DLD1 (cell line): ENCODE results near the gene MAN2B2.

Source experiments
- in situ Hi-C: cut with HindIII; loops from 2 replicates; pipeline ENCODE4 v1.10.0; 2017; ENCODE audit warnings: low sequenced_read_pairs

The MAN2B2 gene

GRCh38 chr4:6574747-6575502, at the start of gene MAN2B2:
Gene MAN2B2 (plus strand): TSS chr4:6575189. CDS start chr4:6575211, 22 bp downstream.
- in situ Hi-C loops, result no loop called here

GRCh38 chr4:6525474-6525873, 49.5 kb upstream of the MAN2B2 start:
- in situ Hi-C loops, result no loop called here

GRCh38 chr4:6526156-6526555, 48.8 kb upstream of the MAN2B2 start:
- in situ Hi-C loops, result no loop called here

- in situ Hi-C loops, result no loop called here
Measured at GRCh38 chr4:6526671-6527091, 48.3 kb upstream of the MAN2B2 start.

- in situ Hi-C loops, result no loop called here
Measured at GRCh38 chr4:6527259-6527658, 47.7 kb upstream of the MAN2B2 start.

- in situ Hi-C loops, result no loop called here
Measured at GRCh38 chr4:6527683-6528595, 47.0 kb upstream of the MAN2B2 start.

GRCh38 chr4:6529021-6529420, 46.0 kb upstream of the MAN2B2 start:
- in situ Hi-C loops, result no loop called here

- in situ Hi-C loops, result no loop called here
Measured at GRCh38 chr4:6530301-6530700, 44.7 kb upstream of the MAN2B2 start.

GRCh38 chr4:6530964-6531363, 44.0 kb upstream of the MAN2B2 start:
- in situ Hi-C loops, result no loop called here

- in situ Hi-C loops, result no loop called here
Measured at GRCh38 chr4:6532102-6532501, 42.9 kb upstream of the MAN2B2 start.

- in situ Hi-C loops, result no loop called here
Measured at GRCh38 chr4:6532658-6533057, 42.3 kb upstream of the MAN2B2 start.

- in situ Hi-C loops, result no loop called here
Measured at GRCh38 chr4:6534050-6534449, 40.9 kb upstream of the MAN2B2 start.

- in situ Hi-C loops, result no loop called here
Measured at GRCh38 chr4:6534618-6535328, 40.2 kb upstream of the MAN2B2 start.

- in situ Hi-C loops, result no loop called here
Measured at GRCh38 chr4:6535329-6535692, 39.7 kb upstream of the MAN2B2 start.

- in situ Hi-C loops, result no loop called here
Measured at GRCh38 chr4:6535706-6536105, 39.3 kb upstream of the MAN2B2 start.

GRCh38 chr4:6538111-6538510, 36.9 kb upstream of the MAN2B2 start:
- in situ Hi-C loops, result no loop called here

GRCh38 chr4:6538575-6538974, 36.4 kb upstream of the MAN2B2 start:
- in situ Hi-C loops, result no loop called here

GRCh38 chr4:6539009-6539764, 35.8 kb upstream of the MAN2B2 start:
- in situ Hi-C loops, result no loop called here

GRCh38 chr4:6540879-6541278, 34.1 kb upstream of the MAN2B2 start:
- in situ Hi-C loops, result no loop called here

- in situ Hi-C loops, result no loop called here
Measured at GRCh38 chr4:6541789-6542188, 33.2 kb upstream of the MAN2B2 start.

- in situ Hi-C loops, result no loop called here
Measured at GRCh38 chr4:6542951-6543350, 32.0 kb upstream of the MAN2B2 start.
